ENCODE results near the gene NPAS2.

Gene NPAS2

GRCh38 chr2:100833331-100833730 lies 13.4 kb downstream of the NPAS2 start:
- H3K4me3 ChIP-seq (ENCODE audit: control insufficient read depth, low read depth, low read length), result no peak overlapping the region
- TF ChIP-seq CTCF (conservative IDR thresholded peaks at IDR 0.05; ENCODE audit: control insufficient read depth, insufficient read depth, low read depth, low read length), result no peak
- no peak for DNase-seq (ENCODE audit: low read depth)

GRCh38 chr2:100834221-100834620 lies 14.3 kb downstream of the NPAS2 start:
- DNase-seq (ENCODE audit: low read depth), result no peak
- no peak for TF ChIP-seq CTCF (conservative IDR thresholded peaks at IDR 0.05; ENCODE audit: control insufficient read depth, insufficient read depth, low read depth, low read length)
- H3K4me3 ChIP-seq (ENCODE audit: control insufficient read depth, low read depth, low read length), result no peak overlapping the region

GRCh38 chr2:100835006-100835659 lies 15.2 kb downstream of the NPAS2 start:
- no peak for TF ChIP-seq CTCF (conservative IDR thresholded peaks at IDR 0.05; ENCODE audit: control insufficient read depth, insufficient read depth, low read depth, low read length)
- no peak for DNase-seq (ENCODE audit: low read depth)
- no peak overlapping the region for H3K4me3 ChIP-seq (ENCODE audit: control insufficient read depth, low read depth, low read length)

- DNase-seq (ENCODE audit: low read depth), result peak; percentile 36
- TF ChIP-seq CTCF (conservative IDR thresholded peaks at IDR 0.05; ENCODE audit: control insufficient read depth, insufficient read depth, low read depth, low read length), result no peak
- H3K4me3 ChIP-seq (ENCODE audit: control insufficient read depth, low read depth, low read length), result no peak overlapping the region
Observed at GRCh38 chr2:100840519-100840918, 20.6 kb downstream of the NPAS2 start.

GRCh38 chr2:100842241-100842922 lies 22.4 kb downstream of the NPAS2 start:
- H3K4me3 ChIP-seq (ENCODE audit: control insufficient read depth, low read depth, low read length), result no peak overlapping the region
- TF ChIP-seq CTCF (conservative IDR thresholded peaks at IDR 0.05; ENCODE audit: control insufficient read depth, insufficient read depth, low read depth, low read length), result no peak
- no peak for DNase-seq (ENCODE audit: low read depth)

- H3K4me3 ChIP-seq (ENCODE audit: control insufficient read depth, low read depth, low read length), result no peak overlapping the region
- DNase-seq (ENCODE audit: low read depth), result no peak
- no peak for TF ChIP-seq CTCF (conservative IDR thresholded peaks at IDR 0.05; ENCODE audit: control insufficient read depth, insufficient read depth, low read depth, low read length)
Observed at GRCh38 chr2:100844514-100844913, 24.6 kb downstream of the NPAS2 start.
